MV-4-11 (cell line): ENCODE data around the gene EYS.

Experiments
- DNase-seq: peaks from one replicate; lab custom pipeline; 2025; lab: John Stamatoyannopoulos, UW

The EYS gene

GRCh38 chr6:63671098-63671754 is 2035.8 kb downstream of the EYS start:
- DNase-seq = no peak
